HG03378 (cell line): Measurements from ENCODE around the gene OBSCN.
"Not testable (repeated sequence)": the region's sequence is repeated elsewhere in the genome, so short reads cannot be mapped to it uniquely, and the experiment has no call there.

ENCODE experiments used
- ATAC-seq: cut with Tn5 transposase; IDR thresholded peaks from one replicate; pipeline ENCODE4 v1.9.1; 2021; ENCODE audit warnings: mild to moderate bottlenecking, moderate library complexity; ENCODE audit not compliant: unreplicated experiment

The OBSCN gene

GRCh38 chr1:228226141-228226874 lies 18.5 kb downstream of the OBSCN start:
- no peak for ATAC-seq

- ATAC-seq = no peak
Measured at GRCh38 chr1:228226956-228227791, 19.3 kb downstream of the OBSCN start.

- ATAC-seq = not testable (repeated sequence)
Measured at GRCh38 chr1:228228147-228228546, 20.3 kb downstream of the OBSCN start.

- ATAC-seq = no peak
Measured at GRCh38 chr1:228228601-228229074, 20.8 kb downstream of the OBSCN start.

GRCh38 chr1:228231189-228231588 lies 23.3 kb downstream of the OBSCN start:
- ATAC-seq = no peak

- no peak for ATAC-seq
Measured at GRCh38 chr1:228233136-228233535, 25.3 kb downstream of the OBSCN start.

- no peak for ATAC-seq
Measured at GRCh38 chr1:228234921-228235320, 27.1 kb downstream of the OBSCN start.

GRCh38 chr1:228236744-228237143 lies 28.9 kb downstream of the OBSCN start:
- ATAC-seq = no peak

GRCh38 chr1:228238007-228238406 lies 30.2 kb downstream of the OBSCN start:
- no peak for ATAC-seq

- no peak for ATAC-seq
Measured at GRCh38 chr1:228238461-228238860, 30.6 kb downstream of the OBSCN start.

- no peak for ATAC-seq
Measured at GRCh38 chr1:228240411-228241240, 32.8 kb downstream of the OBSCN start.

- no peak for ATAC-seq
Measured at GRCh38 chr1:228241259-228241658, 33.4 kb downstream of the OBSCN start.

GRCh38 chr1:228242409-228242808 lies 34.6 kb downstream of the OBSCN start:
- no peak for ATAC-seq

GRCh38 chr1:228243093-228243492 lies 35.2 kb downstream of the OBSCN start:
- no peak for ATAC-seq

GRCh38 chr1:228243989-228244388 lies 36.1 kb downstream of the OBSCN start:
- not testable (repeated sequence) for ATAC-seq

GRCh38 chr1:228245111-228245510 lies 37.3 kb downstream of the OBSCN start:
- no peak for ATAC-seq

GRCh38 chr1:228246216-228246900 lies 38.5 kb downstream of the OBSCN start:
- ATAC-seq = no peak

GRCh38 chr1:228249513-228250305 lies 41.9 kb downstream of the OBSCN start:
- ATAC-seq = no peak

GRCh38 chr1:228252476-228252875 lies 44.6 kb downstream of the OBSCN start:
- not testable (repeated sequence) for ATAC-seq
